Nephron progenitor cell (in vitro differentiated cells): ENCODE results near the gene ADAM22.

Experiments
- DNase-seq: peaks from one replicate; pipeline ENCODE4 v3.0.0; 2021
- H3K27ac Mint-ChIP-seq: 2 replicates; pipeline ENCODE4 v1.8.0; 2021; ENCODE audit warnings: mild to moderate bottlenecking, moderate library complexity, mixed read lengths
- H3K27me3 Mint-ChIP-seq: 2 replicates; pipeline ENCODE4 v1.8.0; 2021; ENCODE audit warnings: mild to moderate bottlenecking, low read depth, mixed read lengths; ENCODE audit not compliant: poor library complexity
- H3K36me3 Mint-ChIP-seq: 2 replicates; pipeline ENCODE4 v1.8.0; 2021; ENCODE audit warnings: low read depth, mixed read lengths
- H3K4me1 Mint-ChIP-seq: 2 replicates; pipeline ENCODE4 v1.8.0; 2021; ENCODE audit warnings: mixed read lengths
- H3K4me3 Mint-ChIP-seq: 2 replicates; pipeline ENCODE4 v1.8.0; 2021; ENCODE audit warnings: mild to moderate bottlenecking, moderate library complexity, mixed read lengths
- H3K9me3 Mint-ChIP-seq: 2 replicates; pipeline ENCODE4 v1.8.0; 2021; ENCODE audit warnings: mild to moderate bottlenecking, moderate library complexity, mixed read lengths
- CTCF ChIP-seq: fragments of 200-600 bp; sonication (generic); IDR thresholded peaks from 2 replicates; pipeline ENCODE4 v1.5.0; 2021; ENCODE audit warnings: antibody characterized with exemption

Gene ADAM22

GRCh38 chr7:88040694-88041093 lies 106.6 kb downstream of the ADAM22 start:
- TF ChIP-seq CTCF = no peak
- Mint-ChIP-seq H3K4me1 (no peaks in the 10 kb centered on the region), H3K9me3 (no peaks in the 10 kb centered on the region), H3K4me3 (no peak overlapping the region), H3K36me3 (no peaks in the 10 kb centered on the region), H3K27ac (peak overlapping the region; percentile 50), H3K27me3 (peaks cover 4% of the 10 kb centered on the region)
- DNase-seq = no peak

- TF ChIP-seq CTCF = no peak
- Mint-ChIP-seq H3K4me3 (no peak overlapping the region), H3K9me3 (no peaks in the 10 kb centered on the region), H3K27ac (no peak overlapping the region), H3K27me3 (peaks cover 2% of the 10 kb centered on the region), H3K4me1 (no peaks in the 10 kb centered on the region), H3K36me3 (no peaks in the 10 kb centered on the region)
- no peak for DNase-seq
Measured at GRCh38 chr7:88041583-88041982, 107.5 kb downstream of the ADAM22 start.

- H3K36me3 Mint-ChIP-seq = no peaks in the 10 kb centered on the region
- no peak for TF ChIP-seq CTCF
- no peak overlapping the region for H3K4me3 Mint-ChIP-seq
- no peaks in the 10 kb centered on the region for H3K9me3 Mint-ChIP-seq
- DNase-seq = no peak
- no peaks in the 10 kb centered on the region for H3K4me1 Mint-ChIP-seq
- H3K27ac Mint-ChIP-seq = no peak overlapping the region
- no peaks in the 10 kb centered on the region for H3K27me3 Mint-ChIP-seq
Measured at GRCh38 chr7:88042157-88042556, 108.1 kb downstream of the ADAM22 start.

- Mint-ChIP-seq H3K27ac (no peak overlapping the region), H3K27me3 (no peaks in the 10 kb centered on the region), H3K36me3 (no peaks in the 10 kb centered on the region), H3K4me3 (no peak overlapping the region), H3K9me3 (no peaks in the 10 kb centered on the region), H3K4me1 (no peaks in the 10 kb centered on the region)
- no peak for TF ChIP-seq CTCF
- no peak for DNase-seq
Measured at GRCh38 chr7:88042803-88043202, 108.8 kb downstream of the ADAM22 start.

- Mint-ChIP-seq H3K4me1 (no peaks in the 10 kb centered on the region), H3K27me3 (no peaks in the 10 kb centered on the region), H3K36me3 (no peaks in the 10 kb centered on the region), H3K4me3 (no peak overlapping the region), H3K9me3 (no peaks in the 10 kb centered on the region), H3K27ac (no peak overlapping the region)
- no peak for DNase-seq
- no peak for TF ChIP-seq CTCF
Measured at GRCh38 chr7:88044069-88044468, 110.0 kb downstream of the ADAM22 start.

- Mint-ChIP-seq H3K4me1 (no peaks in the 10 kb centered on the region), H3K27ac (no peak overlapping the region), H3K36me3 (no peaks in the 10 kb centered on the region), H3K4me3 (no peak overlapping the region), H3K27me3 (no peaks in the 10 kb centered on the region), H3K9me3 (no peaks in the 10 kb centered on the region)
- no peak for TF ChIP-seq CTCF
- DNase-seq = no peak
Measured at GRCh38 chr7:88046839-88047573, 113.0 kb downstream of the ADAM22 start.
